Aorta (tissue), 5 donors: ENCODE results near the gene MINDY2. TPM values are rescaled to one million over a fixed set of nuclear protein-coding genes. Genes with fewer than 3 reads are reported as not detected.
"Not testable (repeated sequence)": the region's sequence is repeated elsewhere in the genome, so short reads cannot be mapped to it uniquely, and the experiment has no call there.

ENCODE experiments used
- ATAC-seq: fragments of 200-7000 bp; cut with Tn5 transposase; one replicate; pipeline ENCODE4 v1.9.1; 2022; ENCODE audit warnings: moderate library complexity; ENCODE audit not compliant: low FRiP score
- DNase-seq, 2 donors: peaks; one replicate each; pipeline ENCODE4 v3.0.0-alpha.2; 2020
- H3K27ac ChIP-seq, 2 donors: one replicate each; pipeline ENCODE4 v1.5.1; 2013; ENCODE audit warnings: low read length in 2 of 2, mild to moderate bottlenecking in 2 of 2, moderate library complexity in 2 of 2, control low read depth in 1 of 2, inconsistent platforms in 1 of 2, low read depth in 1 of 2
- H3K27me3 ChIP-seq, 2 donors: one replicate each; pipeline ENCODE4 v1.6.1; 2013; ENCODE audit warnings: control low read depth in 1 of 2, low read length in 1 of 2, mild to moderate bottlenecking in 1 of 2, moderate library complexity in 1 of 2; ENCODE audit not compliant: insufficient read depth in 2 of 2, control insufficient read depth in 1 of 2
- H3K36me3 ChIP-seq, 2 donors: one replicate each; pipeline ENCODE4 v1.6.1; 2013; ENCODE audit warnings: control low read depth in 1 of 2, low read length in 1 of 2, mild to moderate bottlenecking in 1 of 2; ENCODE audit not compliant: insufficient read depth in 2 of 2, control insufficient read depth in 1 of 2
- H3K4me1 ChIP-seq, 2 donors: one replicate each; pipeline ENCODE4 v1.6.1; 2013; ENCODE audit warnings: low read length in 2 of 2, control low read depth in 1 of 2, mild to moderate bottlenecking in 1 of 2, moderate library complexity in 1 of 2; ENCODE audit not compliant: insufficient read depth in 2 of 2, control insufficient read depth in 1 of 2
- H3K4me3 ChIP-seq, 2 donors: one replicate each; pipeline ENCODE4 v1.5.1; 2013; ENCODE audit warnings: low read length in 2 of 2, control low read depth in 1 of 2, mild to moderate bottlenecking in 1 of 2
- H3K9me3 ChIP-seq: one replicate; pipeline ENCODE4 v1.6.1; 2013; ENCODE audit warnings: mild to moderate bottlenecking, low read length; ENCODE audit not compliant: control insufficient read depth
- WGBS, 2 donors: extraction: QIAGEN DNeasy Blood & Tissue Kit; methylation state at CpG; one replicate each; pipeline ENCODE4 v1.1.7; 2013; 5-methylcytosine and 5-hydroxymethylcytosine counted together
- intact Hi-C, 2 donors: fragments of 100-400 bp; cut with DNase I; formaldehyde crosslinking; loops; one replicate each; pipeline versions ENCODE4 v1.14.2 to v1.15.0; 2022
- polyA plus RNA-seq, 2 donors: library from polyadenylated mRNA; stranded (reverse); fragments of 200-250 nt; gene quantifications; one replicate each; pipeline ENCODE4 v1.2.3, GENCODE V29; 2013
- total RNA-seq, 2 donors: library from RNA; stranded (reverse); fragmentation: NEBNext Ultra II Directional; extraction: Animal tissue kit (Norgen Biotek cat#: 25700); gene quantifications; one replicate each; pipeline ENCODE4 v1.2.1, GENCODE V29; 2021
- donor health status: healthy with polysubstance abuse.
- donor health status: Bipolar disorder and iron deficiency.
- donor health status: DM: no; HTN: no; CAD: no.
- donor health status: DM: no; HTN: no; CAD: no.
- donor health status: DM: yes; HTN: yes; CAD: no.

MINDY2 gene
- total and polyA plus RNA-seq, 4 donors: 10.1 to 48.0 (median 28.4) TPM

- no peak overlapping the region for H3K4me3 ChIP-seq
- H3K36me3 ChIP-seq: no peaks in the 10 kb centered on the region
- DNase-seq (no peak), ATAC-seq (no peak)
- intact Hi-C loops: loop anchor here in 1 of 2 donors (5.0 kb wide), 1 partner anchor 490 kb away; no protein-coding TSS in a partner anchor
- H3K27ac ChIP-seq: no peak overlapping the region
- H3K27me3 ChIP-seq: no peaks in the 10 kb centered on the region
- no peaks in the 10 kb centered on the region for H3K4me1 ChIP-seq
- no peaks in the 10 kb centered on the region for H3K9me3 ChIP-seq
Measured at GRCh38 chr15:58762285-58762684, 8.8 kb upstream of the MINDY2 start.

GRCh38 chr15:58762731-58763130, 8.4 kb upstream of the MINDY2 start:
- no peaks in the 10 kb centered on the region for H3K4me1 ChIP-seq
- H3K9me3 ChIP-seq: no peaks in the 10 kb centered on the region
- intact Hi-C loops: loop anchor here in 1 of 2 donors (5.0 kb wide), 1 partner anchor 490 kb away; no protein-coding TSS in a partner anchor
- H3K27me3 ChIP-seq: no peaks in the 10 kb centered on the region
- H3K4me3 ChIP-seq: no peak overlapping the region
- H3K36me3 ChIP-seq: no peaks in the 10 kb centered on the region
- 90 to 96% methylated on average over 1 of the region's 1 CpG for WGBS, 2 donors
- H3K27ac ChIP-seq: no peak overlapping the region
- ATAC-seq: no peak
- DNase-seq: no peak

- intact Hi-C loops: loop anchor here in 1 of 2 donors (5.0 kb wide), 1 partner anchor 492 kb away; no protein-coding TSS in a partner anchor
- no peak for ATAC-seq
Measured at GRCh38 chr15:58764468-58764867, 6.6 kb upstream of the MINDY2 start.

GRCh38 chr15:58766290-58766689, 4.8 kb upstream of the MINDY2 start:
- H3K36me3 ChIP-seq: no peaks in the 10 kb centered on the region
- no peak overlapping the region for H3K4me3 ChIP-seq
- no peaks in the 10 kb centered on the region for H3K4me1 ChIP-seq
- intact Hi-C loops: no loop called here
- no peak overlapping the region for H3K27ac ChIP-seq
- DNase-seq (no peak), ATAC-seq (no peak)
- H3K27me3 ChIP-seq: no peaks in the 10 kb centered on the region
- 87 to 88% methylated on average over 5 of the region's 5 CpGs for WGBS, 2 donors
- no peaks in the 10 kb centered on the region for H3K9me3 ChIP-seq

More at GRCh38 chr15:58764468-58764867, 6.6 kb upstream of the MINDY2 start:
- H3K4me1 ChIP-seq: no peaks in the 10 kb centered on the region
- H3K4me3 ChIP-seq: no peak overlapping the region
- no peaks in the 10 kb centered on the region for H3K27me3 ChIP-seq
- DNase-seq: no peak
- WGBS, 2 donors: 92% methylated on average over 5 of the region's 5 CpGs
- no peaks in the 10 kb centered on the region for H3K36me3 ChIP-seq
- no peak overlapping the region for H3K27ac ChIP-seq
- no peaks in the 10 kb centered on the region for H3K9me3 ChIP-seq

- DNase-seq, H3K27me3 ChIP-seq, H3K36me3 ChIP-seq, H3K4me3 ChIP-seq, ATAC-seq, H3K27ac ChIP-seq, H3K4me1 ChIP-seq, H3K9me3 ChIP-seq, intact Hi-C loops: not testable (repeated sequence)
- WGBS, 2 donors: 94 to 96% methylated on average over 7 of the region's 7 CpGs
Measured at GRCh38 chr15:58768601-58769004, 2.5 kb upstream of the MINDY2 start.

GRCh38 chr15:58770519-58770856, 614 bp upstream of the MINDY2 start:
- WGBS, 2 donors: 0 to 1% methylated on average over 9 of the region's 9 CpGs
- Histone ChIP-seq H3K9me3 (no peaks in the 10 kb centered on the region), H3K27ac (peak overlapping the region; percentile 1 to 89), H3K4me1 (no peaks in the 10 kb centered on the region), H3K4me3 (peak overlapping the region; percentile 41 to 56), H3K27me3 (no peaks in the 10 kb centered on the region), H3K36me3 (no peaks in the 10 kb centered on the region)
- no peak for DNase-seq
- ATAC-seq: peak; percentile 57
- intact Hi-C loops: loop anchor here (2.0 to 10.0 kb wide), 3 partner anchors 20 to 164 kb away; partner anchors contain the start of genes ADAM10 (in 1 of the 2) and SLTM (in 1 of the 2)

GRCh38 chr15:58771621-58772250, 634 bp downstream of the MINDY2 start:
- Histone ChIP-seq H3K4me1 (no peaks in the 10 kb centered on the region), H3K36me3 (no peaks in the 10 kb centered on the region), H3K27ac (peak overlapping the region; percentile 44 to 79), H3K27me3 (no peaks in the 10 kb centered on the region), H3K4me3 (peak overlapping the region; percentile 63 to 76), H3K9me3 (no peaks in the 10 kb centered on the region)
- WGBS, 2 donors: 0% methylated on average over 27 to 40 of the region's 40 CpGs
- ATAC-seq: peak; percentile 69
- intact Hi-C loops: loop anchor here (2.0 to 10.0 kb wide), 3 partner anchors 21 to 163 kb away; partner anchors contain the start of genes ADAM10 (in 1 of the 2) and SLTM (in 1 of the 2)
- DNase-seq: peak; percentile 74 to 85

GRCh38 chr15:58773024-58773423, 1.9 kb downstream of the MINDY2 start:
- H3K4me1 ChIP-seq: no peaks in the 10 kb centered on the region
- intact Hi-C loops: loop anchor here in 1 of 2 donors (10.0 kb wide), 1 partner anchor 162 kb away; the partner anchor contains the start of gene SLTM
- no peaks in the 10 kb centered on the region for H3K27me3 ChIP-seq
- no peak for ATAC-seq
- H3K36me3 ChIP-seq: no peaks in the 10 kb centered on the region
- peak overlapping the region; percentile 71 to 76 for H3K4me3 ChIP-seq
- peak overlapping the region in 1 of 2 donors; percentile 15 for H3K27ac ChIP-seq
- WGBS, 2 donors: 55 to 70% methylated on average over 4 of the region's 4 CpGs
- DNase-seq: no peak
- H3K9me3 ChIP-seq: no peaks in the 10 kb centered on the region

- WGBS, 2 donors: 97 to 98% methylated on average over 3 of the region's 3 CpGs
- intact Hi-C loops: loop anchor here in 1 of 2 donors (10.0 kb wide), 1 partner anchor 159 kb away; the partner anchor contains the start of gene SLTM
- Histone ChIP-seq H3K36me3 (no peaks in the 10 kb centered on the region), H3K27me3 (no peaks in the 10 kb centered on the region), H3K4me3 (no peak overlapping the region), H3K4me1 (peaks cover 0 to 2% of the 10 kb centered on the region in 2 donors), H3K9me3 (no peaks in the 10 kb centered on the region), H3K27ac (no peak overlapping the region)
- ATAC-seq: no peak
- no peak for DNase-seq
Measured at GRCh38 chr15:58775402-58775801, 4.3 kb downstream of the MINDY2 start.
